Lower leg skin (tissue), 3 donors: ENCODE results near the gene UCKL1.

Experiments
- POLR2A ChIP-seq, 2 donors: fragments of 450-650 bp; IDR thresholded peaks; one replicate each; pipeline ENCODE4 v1.6.1; 2016 to 2017; ENCODE audit warnings: antibody characterized with exemption in 2 of 2, mild to moderate bottlenecking in 1 of 2, moderate library complexity in 1 of 2
- TF ChIP-seq, protein P1 (sequence below), 3 donors: fragments of 450-650 bp; IDR thresholded peaks; one replicate each; pipeline ENCODE4 v1.5.1; 2016; ENCODE audit warnings: antibody characterized with exemption in 3 of 3, mild to moderate bottlenecking in 3 of 3, moderate library complexity in 2 of 3

- TF ChIP-seq, protein P1, sequence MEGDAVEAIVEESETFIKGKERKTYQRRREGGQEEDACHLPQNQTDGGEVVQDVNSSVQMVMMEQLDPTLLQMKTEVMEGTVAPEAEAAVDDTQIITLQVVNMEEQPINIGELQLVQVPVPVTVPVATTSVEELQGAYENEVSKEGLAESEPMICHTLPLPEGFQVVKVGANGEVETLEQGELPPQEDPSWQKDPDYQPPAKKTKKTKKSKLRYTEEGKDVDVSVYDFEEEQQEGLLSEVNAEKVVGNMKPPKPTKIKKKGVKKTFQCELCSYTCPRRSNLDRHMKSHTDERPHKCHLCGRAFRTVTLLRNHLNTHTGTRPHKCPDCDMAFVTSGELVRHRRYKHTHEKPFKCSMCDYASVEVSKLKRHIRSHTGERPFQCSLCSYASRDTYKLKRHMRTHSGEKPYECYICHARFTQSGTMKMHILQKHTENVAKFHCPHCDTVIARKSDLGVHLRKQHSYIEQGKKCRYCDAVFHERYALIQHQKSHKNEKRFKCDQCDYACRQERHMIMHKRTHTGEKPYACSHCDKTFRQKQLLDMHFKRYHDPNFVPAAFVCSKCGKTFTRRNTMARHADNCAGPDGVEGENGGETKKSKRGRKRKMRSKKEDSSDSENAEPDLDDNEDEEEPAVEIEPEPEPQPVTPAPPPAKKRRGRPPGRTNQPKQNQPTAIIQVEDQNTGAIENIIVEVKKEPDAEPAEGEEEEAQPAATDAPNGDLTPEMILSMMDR (IDR thresholded peaks at IDR 0.05) = no peak
- TF ChIP-seq POLR2A (IDR thresholded peaks at IDR 0.05) = no peak
Observed at GRCh38 chr20:63953764-63954429, 2.3 kb downstream of the UCKL1 start.
